ENCODE data around the gene CLEC7A. TPM values are rescaled to one million over a fixed set of nuclear protein-coding genes. Genes with fewer than 3 reads are reported as not detected.

The CLEC7A gene
- total RNA-seq, 2 donors from 2014 or later = 4.2 to 7.9 TPM

- H3K9me3 ChIP-seq = no peaks in the 10 kb centered on the region
- no peak for DNase-seq (ENCODE audit: low spot score)
- no peak overlapping the region for H3K4me3 ChIP-seq
- no peak overlapping the region for H3K27ac ChIP-seq
- H3K27me3 ChIP-seq = no peaks in the 10 kb centered on the region
- no peaks in the 10 kb centered on the region for H3K36me3 ChIP-seq
- no peak for TF ChIP-seq CTCF (IDR thresholded peaks at IDR 0.05)
- peaks cover 0 to 9% of the 10 kb centered on the region in 2 donors for H3K4me1 ChIP-seq
Measured at GRCh38 chr12:10136637-10137205, 6.7 kb upstream of the CLEC7A start.

- Histone ChIP-seq H3K36me3 (no peaks in the 10 kb centered on the region), H3K4me1 (peaks cover 0 to 15% of the 10 kb centered on the region in 2 donors), H3K9me3 (no peaks in the 10 kb centered on the region), H3K4me3 (no peak overlapping the region), H3K27me3 (no peaks in the 10 kb centered on the region), H3K27ac (no peak overlapping the region)
- no peak for DNase-seq (ENCODE audit: low spot score)
- TF ChIP-seq CTCF (IDR thresholded peaks at IDR 0.05) = no peak
Measured at GRCh38 chr12:10135126-10135525, 5.1 kb upstream of the CLEC7A start.

- Histone ChIP-seq H3K4me1 (peaks cover 0 to 12% of the 10 kb centered on the region in 2 donors), H3K27me3 (no peaks in the 10 kb centered on the region), H3K27ac (no peak overlapping the region), H3K9me3 (no peaks in the 10 kb centered on the region), H3K4me3 (no peak overlapping the region), H3K36me3 (no peaks in the 10 kb centered on the region)
- DNase-seq (ENCODE audit: low spot score) = no peak
- TF ChIP-seq CTCF (IDR thresholded peaks at IDR 0.05) = no peak
Measured at GRCh38 chr12:10132850-10133370, 2.9 kb upstream of the CLEC7A start.

GRCh38 chr12:10131111-10131690 lies 1.2 kb upstream of the CLEC7A start:
- TF ChIP-seq CTCF (IDR thresholded peaks at IDR 0.05) = no peak
- Histone ChIP-seq H3K27ac (peak overlapping the region; percentile 31 to 47), H3K4me1 (peaks cover 0 to 12% of the 10 kb centered on the region in 2 donors), H3K9me3 (no peaks in the 10 kb centered on the region), H3K36me3 (no peaks in the 10 kb centered on the region), H3K27me3 (no peaks in the 10 kb centered on the region), H3K4me3 (no peak overlapping the region)
- DNase-seq (ENCODE audit: low spot score) = no peak

- no peaks in the 10 kb centered on the region for H3K9me3 ChIP-seq
- H3K4me1 ChIP-seq = peaks cover 0 to 12% of the 10 kb centered on the region in 2 donors
- H3K36me3 ChIP-seq = no peaks in the 10 kb centered on the region
- TF ChIP-seq CTCF (IDR thresholded peaks at IDR 0.05) = no peak
- H3K27ac ChIP-seq = peak overlapping the region in 1 of 2 donors; percentile 5
- H3K4me3 ChIP-seq = no peak overlapping the region
- DNase-seq (ENCODE audit: low spot score) = no peak
- H3K27me3 ChIP-seq = no peaks in the 10 kb centered on the region
Measured at GRCh38 chr12:10128687-10129086, 1.3 kb downstream of the CLEC7A start.
